Hepatocyte (in vitro differentiated cells): ENCODE data around the gene EIF2D. TPM values are rescaled to one million over a fixed set of nuclear protein-coding genes. Genes with fewer than 3 reads are reported as not detected.
A peak's percentile ranks its signal among the peaks of the same experiment; 100 is the strongest.

Source experiments
- DNase-seq: peaks from one replicate; pipeline ENCODE4 v3.0.0-alpha.2; 2016; ENCODE audit warnings: low spot score
- H2AFZ ChIP-seq: fragments of 200-600 bp; sonication (generic); 2 replicates; pipeline ENCODE4 v1.6.0; 2016; ENCODE audit warnings: antibody characterized with exemption, mild to moderate bottlenecking
- H3K27ac ChIP-seq: fragments of 200-600 bp; sonication (generic); 2 replicates; pipeline ENCODE4 v1.5.1; 2016; ENCODE audit warnings: mild to moderate bottlenecking
- H3K27me3 ChIP-seq: fragments of 200-600 bp; sonication (generic); 2 replicates; pipeline ENCODE4 v1.6.1; 2016
- H3K36me3 ChIP-seq: fragments of 200-600 bp; sonication (generic); replicated peaks from 2 replicates; pipeline ENCODE4 v1.5.1; 2016; ENCODE audit warnings: low read depth; ENCODE audit not compliant: insufficient read depth
- H3K4me1 ChIP-seq: fragments of 200-600 bp; sonication (generic); 2 replicates; pipeline ENCODE4 v1.5.1; 2016; ENCODE audit warnings: mild to moderate bottlenecking, moderate library complexity; ENCODE audit not compliant: insufficient read depth
- H3K4me2 ChIP-seq: fragments of 200-600 bp; sonication (generic); 2 replicates; pipeline ENCODE4 v1.6.0; 2016
- H3K4me3 ChIP-seq: fragments of 200-600 bp; sonication (generic); 2 replicates; pipeline ENCODE4 v1.5.1; 2016; ENCODE audit warnings: mild to moderate bottlenecking
- H3K79me2 ChIP-seq: fragments of 200-600 bp; sonication (generic); 2 replicates; pipeline ENCODE4 v1.6.0; 2017; ENCODE audit warnings: mild to moderate bottlenecking
- H3K9me2 ChIP-seq: fragments of 200-600 bp; sonication (generic); replicated peaks from 2 replicates; pipeline ENCODE4 v1.6.0; 2017; ENCODE audit warnings: mild to moderate bottlenecking; ENCODE audit not compliant: insufficient read depth
- H3K9me3 ChIP-seq: fragments of 200-600 bp; sonication (generic); 2 replicates; pipeline ENCODE4 v1.5.1; 2016; ENCODE audit warnings: low read depth, mild to moderate bottlenecking
- H4K20me1 ChIP-seq: fragments of 200-600 bp; sonication (generic); 2 replicates; pipeline ENCODE4 v1.6.0; 2016; ENCODE audit warnings: mild to moderate bottlenecking; ENCODE audit not compliant: insufficient read depth, poor library complexity, severe bottlenecking
- CTCF ChIP-seq: fragments of 200-600 bp; sonication (generic); IDR thresholded peaks from 2 replicates; pipeline ENCODE4 v1.5.1; 2016; ENCODE audit warnings: antibody characterized with exemption, mild to moderate bottlenecking; ENCODE audit not compliant: poor library complexity
- EZH2 ChIP-seq: fragments of 200-600 bp; sonication (generic); IDR thresholded peaks from 2 replicates; pipeline ENCODE4 v1.6.1; 2016; ENCODE audit warnings: antibody characterized with exemption, mild to moderate bottlenecking, borderline replicate concordance
- EZH2phosphoT487 ChIP-seq: fragments of 200-600 bp; sonication (generic); IDR thresholded peaks from one replicate; pipeline ENCODE4 v1.6.1; 2018; ENCODE audit warnings: antibody characterized with exemption, mild to moderate bottlenecking, low read depth, moderate library complexity; ENCODE audit not compliant: unreplicated experiment, severe bottlenecking
- WGBS: methylation state at CpG from one replicate; pipeline ENCODE4 v1.1.6; 2016; ENCODE audit warnings: low lambda C conversion rate; ENCODE audit errors: missing lambda C conversion rate; 5-methylcytosine and 5-hydroxymethylcytosine counted together
- polyA plus RNA-seq: library from polyadenylated mRNA; unstranded; fragments of >200 nt; fragmentation: Nextera tagmentation; extraction: Ambion mirVana; gene quantifications from 2 replicates; pipeline ENCODE4 v1.2.1, GENCODE V29; 2016
- total RNA-seq: library from RNA; depleted of rRNA; stranded (reverse); fragments of >200 nt; gene quantifications from 2 replicates; pipeline ENCODE4 v1.2.3, GENCODE V29; 2014

The EIF2D gene
- total and polyA plus RNA-seq, 2 experiments from 2014 or later, result 27.7 to 40.4 TPM

DNA sequence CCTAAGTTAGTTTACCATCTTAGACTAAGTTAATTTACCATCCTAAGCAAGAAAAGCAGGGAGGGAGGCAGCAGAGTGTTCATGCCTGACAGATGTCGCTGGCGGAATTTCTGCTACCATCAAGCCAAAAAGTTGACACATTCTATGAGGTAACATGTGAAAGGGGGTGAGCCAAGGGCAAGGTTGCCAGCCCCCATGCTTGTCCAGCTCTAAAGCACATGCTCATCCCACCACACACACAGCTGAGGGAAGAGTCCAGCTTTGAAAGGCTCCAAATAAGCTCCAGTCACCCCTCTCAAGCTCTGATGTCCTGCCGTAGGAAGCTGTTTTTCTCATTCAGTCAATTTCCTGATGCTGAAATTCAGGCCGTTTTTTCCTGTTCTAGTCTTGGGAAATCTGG lies 46.3 kb downstream of the EIF2D start:
- Histone ChIP-seq H3K4me2 (no peak overlapping the region), H3K4me3 (no peak overlapping the region), H3K9me2 (no peaks in the 10 kb centered on the region), H3K27ac (no peak overlapping the region), H3K9me3 (no peaks in the 10 kb centered on the region), H3K4me1 (peaks cover 3% of the 10 kb centered on the region), H3K79me2 (no peaks in the 10 kb centered on the region), H4K20me1 (no peaks in the 10 kb centered on the region), H2AFZ (no peak overlapping the region), H3K36me3 (no peaks in the 10 kb centered on the region), H3K27me3 (no peaks in the 10 kb centered on the region)
- no peak for TF ChIP-seq CTCF
- no peak for TF ChIP-seq EZH2
- TF ChIP-seq EZH2phosphoT487, result no peak
- 92% methylated on average over 4 of the region's 4 CpGs for WGBS
- no peak for DNase-seq

DNA sequence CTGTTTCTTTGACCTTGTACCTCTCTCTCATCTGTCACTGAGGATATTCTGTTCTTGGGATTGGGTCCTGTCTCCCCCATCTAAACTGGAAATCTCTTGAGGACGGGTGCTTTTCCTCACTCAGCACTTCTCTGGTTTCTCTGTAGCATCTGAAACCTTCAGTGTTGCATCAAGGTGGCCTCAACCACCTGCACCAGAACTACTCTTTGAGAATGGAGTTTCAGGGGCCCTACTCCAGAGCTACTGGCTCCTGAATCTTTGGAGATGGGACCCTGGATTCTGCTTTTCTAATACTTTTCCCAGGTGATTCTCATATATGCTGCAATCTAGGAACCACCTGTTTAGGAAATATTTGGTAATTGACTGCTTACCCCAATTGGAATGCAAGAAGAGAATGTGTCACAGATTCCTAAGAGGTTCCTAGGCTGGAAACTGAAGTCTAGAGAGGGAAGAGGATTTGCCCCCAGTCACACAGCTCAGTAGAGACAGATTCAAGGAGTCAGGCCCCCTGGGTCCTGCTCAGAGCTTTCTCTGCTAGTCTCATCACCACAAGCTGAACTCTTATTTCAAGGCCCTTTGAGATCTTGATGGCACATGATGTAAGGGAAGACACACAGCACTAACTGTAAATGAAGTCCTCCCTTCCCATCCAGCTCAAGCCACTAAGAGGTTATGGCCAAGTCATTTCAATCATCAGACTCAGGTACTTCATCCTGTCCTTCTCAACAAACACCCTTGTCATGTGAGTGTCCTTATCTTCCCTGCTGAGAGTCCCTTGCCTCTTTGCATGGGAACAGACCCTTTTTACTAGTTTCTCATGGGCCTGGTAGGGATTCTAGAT lies 48.7 kb downstream of the EIF2D start:
- no peaks in the 10 kb centered on the region for H3K9me2 ChIP-seq
- no peaks in the 10 kb centered on the region for H4K20me1 ChIP-seq
- H3K79me2 ChIP-seq, result no peaks in the 10 kb centered on the region
- H2AFZ ChIP-seq, result no peak overlapping the region
- no peak overlapping the region for H3K27ac ChIP-seq
- H3K9me3 ChIP-seq, result no peaks in the 10 kb centered on the region
- H3K27me3 ChIP-seq, result no peaks in the 10 kb centered on the region
- H3K4me1 ChIP-seq, result peaks cover 22% of the 10 kb centered on the region
- H3K4me3 ChIP-seq, result no peak overlapping the region
- DNase-seq, result no peak
- no peaks in the 10 kb centered on the region for H3K36me3 ChIP-seq
- 89% methylated on average over 1 of the region's 1 CpG for WGBS
- H3K4me2 ChIP-seq, result no peak overlapping the region
- TF ChIP-seq CTCF, result no peak
- no peak for TF ChIP-seq EZH2phosphoT487
- TF ChIP-seq EZH2, result no peak

DNA sequence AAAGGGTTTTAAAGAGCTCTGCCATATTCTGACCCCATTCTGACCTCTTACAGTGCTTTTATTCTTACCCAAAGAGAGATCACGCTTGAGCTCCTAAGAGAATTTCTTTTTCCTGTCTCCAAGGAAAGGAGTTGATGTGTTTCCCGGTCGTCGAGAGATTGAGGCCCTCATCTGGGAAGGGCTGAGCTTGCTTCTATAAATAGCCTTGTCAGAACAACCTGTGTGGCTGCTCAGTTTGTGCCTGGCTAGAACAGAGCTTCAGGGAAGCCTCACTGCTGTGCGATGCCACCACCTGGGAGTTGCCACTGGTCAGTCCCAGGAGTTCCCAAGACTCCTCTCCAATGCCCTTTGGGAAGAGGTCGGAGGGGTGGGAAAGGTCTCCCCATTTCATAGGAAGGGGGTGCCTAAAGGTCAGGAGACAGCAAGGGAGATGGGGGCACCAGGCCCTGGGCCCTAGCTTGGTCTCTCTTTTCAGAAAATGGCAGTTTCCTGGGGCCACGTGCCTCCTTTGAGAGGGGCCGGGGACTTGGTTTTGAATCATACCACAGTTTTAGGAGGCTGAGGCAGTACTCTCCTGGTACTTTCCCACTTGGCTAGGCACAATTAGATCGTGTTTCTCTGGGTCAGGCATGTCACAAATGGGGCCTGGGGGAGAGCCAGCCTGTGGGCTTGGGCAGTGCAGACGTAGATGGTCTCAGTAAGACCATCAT lies 52.1 kb downstream of the EIF2D start:
- no peak for TF ChIP-seq CTCF
- no peak for TF ChIP-seq EZH2
- no peak for TF ChIP-seq EZH2phosphoT487
- Histone ChIP-seq H3K79me2 (no peaks in the 10 kb centered on the region), H2AFZ (peak overlapping the region; percentile 5), H3K9me3 (no peaks in the 10 kb centered on the region), H3K4me2 (peak overlapping the region; percentile 54), H3K4me1 (peaks cover 34% of the 10 kb centered on the region), H3K27me3 (no peaks in the 10 kb centered on the region), H3K9me2 (no peaks in the 10 kb centered on the region), H3K27ac (peak overlapping the region; percentile 59), H3K36me3 (no peaks in the 10 kb centered on the region), H3K4me3 (no peak overlapping the region), H4K20me1 (no peaks in the 10 kb centered on the region)
- 63% methylated on average over 10 of the region's 10 CpGs for WGBS
- DNase-seq, result peak; percentile 70
